PC-3 (cell line): ENCODE data around the gene UTF1. TPM values are rescaled to one million over a fixed set of nuclear protein-coding genes. Genes with fewer than 3 reads are reported as not detected.

Experiments
- ATAC-seq: fragments of 200-7000 bp; cut with Tn5 transposase; 2 replicates; pipeline ENCODE4 v1.9.1; 2020; ENCODE audit warnings: mild to moderate bottlenecking, moderate library complexity
- BruUV-seq: library from RNA; stranded (reverse); fragments of 400-500 nt; replicated peaks from 2 replicates; lab custom pipeline; 2021; lab: Mats Ljungman, UMichigan
- CTCF ChIA-PET: fragments of 300-600 bp; sonication (Branson Sonifier 250); formaldehyde crosslinking; loops from one replicate; lab custom pipeline; 2022; ENCODE audit warnings: antibody characterized with exemption; lab: Charles Lee
- POLR2A ChIA-PET: fragments of 300-600 bp; sonication (Branson Sonifier 250); formaldehyde crosslinking; loops from one replicate; lab custom pipeline; 2022; ENCODE audit warnings: antibody characterized with exemption; ENCODE audit not compliant: unreplicated experiment; lab: Charles Lee
- DNase-seq: peaks from one replicate; pipeline ENCODE4 v3.0.0-alpha.2; 2015
- H2AFZ ChIP-seq: fragments of 300-600 bp; sonication (generic); 2 replicates; pipeline ENCODE4 v1.6.0; 2016; ENCODE audit warnings: antibody characterized with exemption, low read length
- H3F3A ChIP-seq: fragments of 300-600 bp; sonication (generic); one replicate; pipeline ENCODE4 v1.6.0; 2017; ENCODE audit warnings: antibody characterized with exemption, low read length, control low read depth, mild to moderate bottlenecking; ENCODE audit not compliant: unreplicated experiment
- H3K27ac ChIP-seq: fragments of 300-600 bp; sonication (generic); 2 replicates; pipeline ENCODE4 v1.5.1; 2016; ENCODE audit warnings: mild to moderate bottlenecking, low read length
- H3K27me3 ChIP-seq: fragments of 300-600 bp; sonication (generic); 2 replicates; pipeline ENCODE4 v1.6.1; 2016; ENCODE audit warnings: low read length, mixed read lengths
- H3K36me3 ChIP-seq: fragments of 300-600 bp; sonication (generic); 2 replicates; pipeline ENCODE4 v1.6.1; 2016; ENCODE audit warnings: low read depth, mixed run types, low read length, mixed read lengths
- H3K4me1 ChIP-seq: fragments of 300-600 bp; sonication (generic); 2 replicates; pipeline ENCODE4 v1.5.1; 2016; ENCODE audit warnings: low read length; ENCODE audit not compliant: insufficient read depth
- H3K4me2 ChIP-seq: fragments of 300-600 bp; sonication (generic); 2 replicates; pipeline ENCODE4 v1.6.0; 2016; ENCODE audit warnings: low read length
- H3K4me3 ChIP-seq: fragments of 300-600 bp; sonication (generic); 2 replicates; pipeline ENCODE4 v1.5.1; 2016; ENCODE audit warnings: mild to moderate bottlenecking, low read length, mixed read lengths
- H3K79me2 ChIP-seq: fragments of 300-600 bp; sonication (generic); 2 replicates; pipeline ENCODE4 v1.6.1; 2017; ENCODE audit warnings: low read length, mixed read lengths
- H3K9ac ChIP-seq: fragments of 300-600 bp; sonication (generic); 2 replicates; pipeline ENCODE4 v1.6.0; 2016; ENCODE audit warnings: mild to moderate bottlenecking, low read length
- H3K9me2 ChIP-seq: fragments of 300-600 bp; sonication (generic); replicated peaks from 2 replicates; pipeline ENCODE4 v1.6.1; 2016; ENCODE audit warnings: mixed run types, low read length, mixed read lengths
- H3K9me3 ChIP-seq: fragments of 300-600 bp; sonication (generic); 2 replicates; pipeline ENCODE4 v1.6.1; 2016; ENCODE audit warnings: low read length, mixed read lengths
- H4K20me1 ChIP-seq: fragments of 300-600 bp; sonication (generic); 2 replicates; pipeline ENCODE4 v1.6.1; 2016; ENCODE audit warnings: low read length, mixed read lengths
- EZH2 ChIP-seq: fragments of 300-600 bp; sonication (generic); IDR thresholded peaks from one replicate; pipeline ENCODE4 v1.6.1; 2017; ENCODE audit warnings: antibody characterized with exemption, mild to moderate bottlenecking, low read length; ENCODE audit not compliant: unreplicated experiment
- EZH2phosphoT487 ChIP-seq: fragments of 300-600 bp; sonication (generic); IDR thresholded peaks from 2 replicates; pipeline ENCODE4 v1.6.1; 2018; ENCODE audit warnings: mild to moderate bottlenecking, antibody characterized with exemption, low read length, borderline replicate concordance
- intact Hi-C: fragments of 100-400 bp; cut with micrococcal nuclease; formaldehyde crosslinking; loops from 2 replicates; pipeline ENCODE4 v1.9.0; 2023
- total RNA-seq: library from RNA; depleted of rRNA; stranded (reverse); fragments of >200 nt; gene quantifications from 2 replicates; pipeline ENCODE4 v1.2.3, GENCODE V29; 2014
- TF ChIP-seq, protein P1 (sequence below): fragments of 300-600 bp; sonication (generic); conservative IDR thresholded peaks from 2 replicates; pipeline ENCODE4 v1.5.1; 2017; ENCODE audit warnings: antibody characterized with exemption, low read depth, mild to moderate bottlenecking, low read length

The UTF1 gene
- total RNA-seq, 1 experiment from 2014 or later, result not detected

GRCh38 chr10:133210398-133211140 lies 19.4 kb upstream of the UTF1 start:
- Histone ChIP-seq H3K9me2 (no peaks in the 10 kb centered on the region), H3K4me2 (no peak overlapping the region), H3K4me1 (no peaks in the 10 kb centered on the region), H3K9me3 (no peaks in the 10 kb centered on the region), H3F3A (no peaks in the 10 kb centered on the region), H3K4me3 (no peak overlapping the region), H3K79me2 (no peaks in the 10 kb centered on the region), H2AFZ (no peak overlapping the region), H3K36me3 (no peaks in the 10 kb centered on the region), H4K20me1 (no peaks in the 10 kb centered on the region), H3K9ac (no peak overlapping the region), H3K27ac (no peak overlapping the region), H3K27me3 (no peaks in the 10 kb centered on the region)
- TF ChIP-seq EZH2 (no peak), EZH2phosphoT487 (no peak)
- TF ChIP-seq, protein P1, sequence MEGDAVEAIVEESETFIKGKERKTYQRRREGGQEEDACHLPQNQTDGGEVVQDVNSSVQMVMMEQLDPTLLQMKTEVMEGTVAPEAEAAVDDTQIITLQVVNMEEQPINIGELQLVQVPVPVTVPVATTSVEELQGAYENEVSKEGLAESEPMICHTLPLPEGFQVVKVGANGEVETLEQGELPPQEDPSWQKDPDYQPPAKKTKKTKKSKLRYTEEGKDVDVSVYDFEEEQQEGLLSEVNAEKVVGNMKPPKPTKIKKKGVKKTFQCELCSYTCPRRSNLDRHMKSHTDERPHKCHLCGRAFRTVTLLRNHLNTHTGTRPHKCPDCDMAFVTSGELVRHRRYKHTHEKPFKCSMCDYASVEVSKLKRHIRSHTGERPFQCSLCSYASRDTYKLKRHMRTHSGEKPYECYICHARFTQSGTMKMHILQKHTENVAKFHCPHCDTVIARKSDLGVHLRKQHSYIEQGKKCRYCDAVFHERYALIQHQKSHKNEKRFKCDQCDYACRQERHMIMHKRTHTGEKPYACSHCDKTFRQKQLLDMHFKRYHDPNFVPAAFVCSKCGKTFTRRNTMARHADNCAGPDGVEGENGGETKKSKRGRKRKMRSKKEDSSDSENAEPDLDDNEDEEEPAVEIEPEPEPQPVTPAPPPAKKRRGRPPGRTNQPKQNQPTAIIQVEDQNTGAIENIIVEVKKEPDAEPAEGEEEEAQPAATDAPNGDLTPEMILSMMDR, result no peak
- ChIA-PET POLR2A (no interaction called here), CTCF (no interaction called here)
- intact Hi-C loops, result no loop called here
- ATAC-seq (no peak), DNase-seq (no peak)
- no TSS peak for BruUV-seq

DNA sequence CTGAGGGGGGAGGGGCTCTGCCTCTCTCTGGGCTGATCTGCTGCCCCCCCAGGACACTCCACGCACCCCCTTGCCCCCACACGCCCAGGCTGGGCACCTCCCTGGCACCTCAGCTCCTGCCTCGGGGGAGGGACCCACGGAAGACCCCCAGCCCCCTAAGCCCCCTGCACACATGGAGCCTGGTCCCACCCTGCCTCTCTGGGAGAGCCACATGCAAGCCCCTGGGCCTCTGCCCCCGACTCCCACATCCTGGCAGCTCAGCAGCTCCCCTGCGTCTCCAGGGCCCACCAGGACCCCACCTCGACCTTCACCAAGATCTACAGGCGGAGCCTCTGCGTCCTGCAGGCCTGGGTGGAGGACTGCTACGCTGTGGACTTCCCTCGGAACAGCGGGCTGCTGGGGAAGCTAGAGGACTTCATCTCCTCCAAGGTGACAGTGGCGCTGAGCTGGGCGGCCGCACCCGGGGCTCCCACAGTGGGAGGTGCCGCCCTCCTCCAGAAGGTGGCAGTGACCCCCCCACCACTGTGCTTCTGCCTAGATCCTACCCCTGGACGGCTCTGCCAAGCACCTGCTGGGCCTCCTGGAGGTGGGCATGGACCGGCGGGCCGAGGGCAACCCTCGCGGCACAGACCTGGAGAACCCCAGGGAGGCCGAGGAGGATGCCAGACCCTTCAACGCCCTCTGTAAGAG lies 18.7 kb upstream of the UTF1 start:
- intact Hi-C loops, result no loop called here
- Histone ChIP-seq H2AFZ (no peak overlapping the region), H3K4me2 (no peak overlapping the region), H3K9me3 (no peaks in the 10 kb centered on the region), H3K27ac (no peak overlapping the region), H3F3A (no peaks in the 10 kb centered on the region), H3K9ac (no peak overlapping the region), H3K79me2 (no peaks in the 10 kb centered on the region), H3K9me2 (no peaks in the 10 kb centered on the region), H3K4me1 (no peaks in the 10 kb centered on the region), H3K27me3 (no peaks in the 10 kb centered on the region), H3K4me3 (no peak overlapping the region), H4K20me1 (no peaks in the 10 kb centered on the region), H3K36me3 (no peaks in the 10 kb centered on the region)
- DNase-seq (no peak), ATAC-seq (no peak)
- POLR2A ChIA-PET, result no interaction called here
- TF ChIP-seq EZH2phosphoT487, result no peak
- BruUV-seq, result no TSS peak
- CTCF ChIA-PET, result no interaction called here

- no peak for DNase-seq
- Histone ChIP-seq H3K9ac (no peak overlapping the region), H4K20me1 (no peaks in the 10 kb centered on the region), H3K9me2 (no peaks in the 10 kb centered on the region), H3K36me3 (no peaks in the 10 kb centered on the region), H3K79me2 (no peaks in the 10 kb centered on the region), H3K4me3 (no peak overlapping the region), H3K27ac (no peak overlapping the region), H2AFZ (no peak overlapping the region), H3K9me3 (no peaks in the 10 kb centered on the region), H3K4me2 (no peak overlapping the region), H3F3A (no peaks in the 10 kb centered on the region), H3K27me3 (no peaks in the 10 kb centered on the region), H3K4me1 (no peaks in the 10 kb centered on the region)
- intact Hi-C loops, result no loop called here
- ATAC-seq, result no peak
- ChIA-PET CTCF (no interaction called here), POLR2A (no interaction called here)
- BruUV-seq, result no TSS peak
- TF ChIP-seq EZH2 (no peak), EZH2phosphoT487 (no peak)
- TF ChIP-seq, protein P1, result no peak
These were observed 17.8 kb upstream of the UTF1 start for GRCh38 chr10:133211959-133212852.
